HG02970 (cell line): ENCODE data around the gene NELL2.

Source experiments
- ATAC-seq: cut with Tn5 transposase; IDR thresholded peaks from one replicate; pipeline ENCODE4 v1.9.1; 2021; ENCODE audit warnings: mild to moderate bottlenecking, moderate library complexity, moderate number of reproducible peaks; ENCODE audit not compliant: unreplicated experiment, low FRiP score

Gene NELL2

GRCh38 chr12:44640427-44641190, 235.5 kb downstream of the NELL2 start:
- ATAC-seq = no peak

DNA sequence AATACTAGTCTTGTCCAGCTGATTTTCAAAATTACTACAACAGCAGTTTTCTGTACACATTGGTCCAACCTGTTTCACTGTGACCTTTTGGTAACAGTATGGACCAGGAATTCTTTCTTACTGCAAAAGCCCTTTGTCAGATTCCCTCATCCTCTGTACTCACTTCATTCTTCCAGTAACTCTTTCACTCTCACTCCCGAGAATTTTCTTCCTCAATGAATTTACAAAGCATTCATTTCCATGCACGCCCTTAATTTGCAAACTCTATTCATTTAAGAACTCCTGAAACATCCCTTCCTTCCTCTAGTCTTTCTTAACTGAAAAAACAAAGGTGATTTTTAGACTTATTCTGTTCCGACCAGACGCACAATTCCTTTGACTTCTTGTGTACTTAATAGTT, 238.2 kb downstream of the NELL2 start:
- no peak for ATAC-seq

DNA sequence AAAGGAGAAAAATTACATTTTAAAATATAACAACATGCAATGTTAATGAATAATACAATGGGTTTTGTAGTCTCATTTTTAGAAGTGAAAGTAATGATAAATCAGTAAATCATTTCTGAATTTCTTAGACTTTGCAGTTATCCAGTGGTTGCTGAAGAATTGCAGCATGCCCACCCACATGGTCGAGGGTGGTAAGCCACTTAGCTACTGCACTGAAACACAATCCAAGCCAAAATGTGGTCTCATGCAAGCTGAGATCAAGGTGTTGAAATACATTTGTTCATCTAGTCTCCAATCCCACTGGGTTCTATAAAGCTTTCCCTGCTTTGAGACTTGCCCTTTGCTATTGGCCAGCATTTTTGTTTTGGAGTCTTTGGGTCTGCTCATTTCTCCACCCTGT, 247.9 kb downstream of the NELL2 start:
- ATAC-seq = no peak

- no peak for ATAC-seq
Observed at GRCh38 chr12:44627387-44628166, 248.5 kb downstream of the NELL2 start.

DNA sequence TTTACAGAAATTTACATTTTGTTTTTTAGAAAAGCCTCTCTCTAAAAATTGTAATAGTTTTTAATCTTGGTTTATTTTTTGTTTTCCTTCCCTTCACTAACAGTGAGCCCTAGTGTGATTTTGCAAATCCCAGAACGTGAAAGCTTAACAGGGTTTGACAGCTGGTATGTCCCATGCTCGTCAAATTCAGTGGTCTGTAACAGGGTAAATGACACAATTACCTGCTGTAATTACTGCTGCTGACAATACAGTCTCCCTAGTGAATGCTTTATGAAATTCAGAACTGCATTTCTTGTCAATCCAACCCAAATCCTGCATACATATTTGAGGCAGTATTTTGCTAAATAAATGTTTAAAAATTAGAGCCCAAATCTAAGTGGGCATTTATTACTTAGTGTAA, 249.2 kb downstream of the NELL2 start:
- ATAC-seq = no peak

- no peak for ATAC-seq
Observed at GRCh38 chr12:44618946-44619345, 257.2 kb downstream of the NELL2 start.

DNA sequence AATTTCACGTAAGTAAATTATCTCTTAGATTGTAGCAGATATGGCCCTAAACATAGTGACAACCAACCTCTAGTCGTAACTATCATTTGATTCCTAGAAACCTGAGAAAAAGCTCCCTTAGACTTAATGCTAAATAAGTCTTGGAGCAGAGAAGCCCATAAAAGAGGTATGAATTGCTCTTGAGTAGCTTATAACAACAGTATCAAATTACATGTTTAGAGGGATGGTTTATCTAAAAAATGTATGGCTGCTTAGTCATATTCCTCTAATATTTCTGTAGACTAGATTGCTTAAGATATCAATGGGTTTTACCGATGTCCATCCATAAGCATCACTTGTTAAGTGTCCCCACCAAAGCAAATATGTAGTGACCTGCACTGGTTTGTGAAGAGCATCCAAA, 259.7 kb downstream of the NELL2 start:
- no peak for ATAC-seq

GRCh38 chr12:44611538-44611937, 264.6 kb downstream of the NELL2 start:
- no peak for ATAC-seq

GRCh38 chr12:44603701-44604100, 272.4 kb downstream of the NELL2 start:
- no peak for ATAC-seq

DNA sequence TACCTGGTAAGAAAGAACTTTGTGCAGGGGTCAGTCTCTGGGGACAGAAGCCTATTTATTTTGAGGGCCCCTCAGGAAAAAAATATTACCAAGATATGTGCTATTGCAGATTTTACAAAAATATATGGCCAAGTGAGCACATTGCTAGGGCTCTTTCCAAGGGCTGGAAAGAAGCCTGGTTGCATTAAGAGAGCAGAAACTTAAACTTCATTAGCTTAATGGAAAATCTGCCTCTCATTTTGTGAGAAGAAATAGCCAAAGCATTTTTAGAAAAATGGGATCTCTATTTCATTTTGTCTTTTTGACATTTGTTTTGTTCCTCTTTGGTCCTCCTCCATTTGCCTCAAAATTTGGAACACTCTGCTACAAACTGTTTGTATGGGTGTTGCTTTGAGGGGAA, 283.5 kb downstream of the NELL2 start:
- ATAC-seq = no peak

GRCh38 chr12:44589697-44590096, 286.4 kb downstream of the NELL2 start:
- ATAC-seq = no peak

DNA sequence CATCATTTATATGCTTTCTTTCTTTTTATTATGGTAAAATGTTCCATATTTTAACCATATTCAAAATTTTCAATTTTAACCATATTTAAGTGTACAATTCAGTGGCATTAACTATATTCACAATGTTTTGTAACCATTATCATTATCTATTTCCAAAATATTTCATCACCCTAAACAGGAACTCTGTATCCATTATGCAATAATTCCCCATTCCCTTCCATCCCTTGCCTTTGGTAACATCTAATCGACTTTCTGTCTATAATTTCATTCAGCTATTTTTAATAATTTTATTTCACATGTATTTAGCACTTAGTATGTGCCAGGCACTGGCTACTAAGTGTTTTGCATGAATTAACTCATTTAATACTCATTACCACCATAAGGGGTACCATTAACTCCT, 287.5 kb downstream of the NELL2 start:
- ATAC-seq = no peak

- ATAC-seq = no peak
Observed at GRCh38 chr12:44584625-44585024, 291.5 kb downstream of the NELL2 start.

GRCh38 chr12:44582521-44582920, 293.6 kb downstream of the NELL2 start:
- no peak for ATAC-seq

- no peak for ATAC-seq
Observed at GRCh38 chr12:44581642-44582242, 294.4 kb downstream of the NELL2 start.

DNA sequence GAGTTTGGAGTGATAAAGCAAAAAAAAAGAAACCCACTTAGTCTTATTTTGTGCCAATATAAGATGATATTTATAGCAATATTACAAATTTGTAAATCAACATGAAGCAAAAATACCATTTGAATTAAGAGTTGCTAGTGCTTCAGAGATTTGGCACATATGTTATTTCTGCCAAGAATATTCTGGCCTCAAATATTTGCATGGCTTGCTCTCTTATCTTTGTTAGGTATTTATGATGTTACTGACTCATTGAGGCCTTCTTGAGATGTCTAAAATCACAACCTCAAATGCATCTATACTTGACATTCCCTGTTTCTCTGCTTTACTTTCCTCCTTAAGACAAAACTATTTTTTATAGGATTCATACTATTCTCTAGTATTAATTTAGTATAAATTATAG, 301.5 kb downstream of the NELL2 start:
- no peak for ATAC-seq

- ATAC-seq = no peak
Observed at GRCh38 chr12:44573723-44574122, 302.4 kb downstream of the NELL2 start.

DNA sequence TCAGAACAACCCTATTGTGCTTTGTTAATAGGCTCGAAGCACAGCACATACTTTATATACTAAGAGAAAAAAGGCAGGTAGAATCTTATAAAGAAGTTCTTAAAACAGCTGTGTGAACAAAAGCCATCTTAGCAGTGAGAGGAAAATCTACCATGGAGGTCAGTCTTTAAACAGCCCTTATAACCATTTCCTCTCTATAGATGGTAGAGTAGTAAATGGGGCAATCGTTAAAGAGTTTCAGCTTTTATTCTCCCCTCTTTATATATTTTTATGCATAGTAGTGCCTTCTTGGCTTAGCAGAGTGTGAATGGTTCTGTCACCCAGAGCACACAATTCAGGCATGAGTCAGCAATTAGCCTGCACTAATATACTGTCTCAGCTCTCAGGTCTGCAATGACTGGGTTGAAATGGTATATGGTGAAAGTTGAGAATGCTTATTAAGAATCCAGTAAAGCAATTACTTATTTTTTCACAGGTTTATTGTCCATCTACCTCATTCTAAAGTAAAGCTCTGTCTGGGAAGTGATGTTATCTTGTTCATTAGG, 305.0 kb downstream of the NELL2 start:
- no peak for ATAC-seq

- ATAC-seq = no peak
Observed at GRCh38 chr12:44570036-44570583, 306.0 kb downstream of the NELL2 start.

DNA sequence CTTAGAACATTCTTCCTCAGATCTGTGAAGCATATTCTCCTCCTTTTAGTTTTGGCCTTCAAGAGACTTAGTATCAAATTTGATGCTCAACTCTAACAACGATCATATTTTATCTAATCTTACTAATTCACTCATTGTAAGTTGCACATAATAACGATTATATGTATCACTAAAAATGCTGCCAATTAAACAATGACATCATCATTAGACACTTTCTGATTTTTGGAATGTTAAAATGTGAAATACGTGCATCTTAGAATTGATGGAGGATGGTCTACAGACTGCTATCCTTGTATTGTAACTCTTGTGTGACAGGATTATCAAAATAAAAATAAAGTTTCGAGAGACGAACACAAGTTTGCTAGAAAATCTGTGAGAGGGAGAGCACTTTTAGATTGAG, 311.0 kb downstream of the NELL2 start:
- no peak for ATAC-seq

DNA sequence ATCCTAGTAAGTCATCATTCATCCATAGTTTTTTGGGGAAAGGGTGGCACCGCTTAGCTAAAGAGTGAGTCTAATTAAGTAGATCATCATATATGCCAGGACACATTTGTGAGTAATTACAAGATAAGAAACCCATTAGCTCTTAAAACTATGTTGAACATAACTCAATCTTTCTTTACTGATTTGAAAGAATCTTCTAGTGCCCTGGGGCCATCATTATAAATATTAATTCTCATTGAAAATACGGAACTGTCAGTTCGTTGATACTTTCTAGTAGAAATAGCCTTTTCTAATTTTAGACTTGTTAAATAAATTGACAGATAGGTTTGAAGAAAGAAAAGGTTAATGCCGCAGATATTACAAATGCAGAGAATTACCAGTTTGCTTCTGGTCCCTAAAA, 312.6 kb downstream of the NELL2 start:
- no peak for ATAC-seq
